HepG2 (cell line): ENCODE measurements around the gene NME9. TPM values are rescaled to one million over a fixed set of nuclear protein-coding genes. Genes with fewer than 3 reads are reported as not detected.

Source experiments
- ATAC-seq: fragments of 200-7000 bp; cut with Tn5 transposase; 3 replicates; pipeline ENCODE4 v1.9.1; 2020; ENCODE audit warnings: mild to moderate bottlenecking, moderate library complexity
- BruUV-seq: library from RNA; stranded (reverse); fragments of 400-500 nt; replicated peaks from 2 replicates; lab custom pipeline; 2021; lab: Mats Ljungman, UMichigan
- CTCF ChIA-PET: fragments of 300-600 bp; formaldehyde crosslinking; extraction: SDS; loops from one replicate; lab custom pipeline; 2021; ENCODE audit warnings: low total read pairs, inconsistent platforms, low intra/inter-chr PET ratio; lab: Yijun Ruan, JAX
- POLR2A ChIA-PET: fragments of 350-600 bp; sonication (Branson Sonifier 250); formaldehyde crosslinking; loops from one replicate; lab custom pipeline; 2020; ENCODE audit warnings: antibody characterized with exemption, inconsistent platforms; lab: Yijun Ruan, JAX
- DNase-seq: peaks from one replicate; pipeline ENCODE4 v3.0.0-alpha.2; 2015; ENCODE audit warnings: low spot score
- FAIRE-seq: peaks from 3 replicates; lab custom pipeline; 2011; peaks lifted over from hg19 to GRCh38; lab: Jason Lieb, UNC
- H2AFZ ChIP-seq: one replicate; pipeline ENCODE4 v1.6.1; 2011; ENCODE audit warnings: low read length, inconsistent platforms
- H3K27ac ChIP-seq: fragments of 300-600 bp; 3 replicates; pipeline ENCODE4 v1.8.0; 2011; ENCODE audit warnings: mixed run types, mild to moderate bottlenecking, mixed read lengths, low read length, inconsistent platforms; ENCODE audit not compliant: insufficient read depth; ENCODE audit errors: extremely low read length
- H3K27me3 ChIP-seq, 2 experiments: fragments of 200-600 bp in 1 of 2; 2 replicates in 1 of 2; 3 replicates in 1 of 2; pipeline versions ENCODE4 v1.6.0 to v1.8.0; 2011; ENCODE audit warnings: low read length in 2 of 2, mild to moderate bottlenecking in 2 of 2, moderate library complexity in 2 of 2, inconsistent platforms in 1 of 2; ENCODE audit not compliant: insufficient read depth in 2 of 2, control insufficient read depth in 1 of 2
- H3K36me3 ChIP-seq, 2 experiments: fragments of 200-600 bp in 1 of 2; replicated peaks in 1 of 2; 2 replicates in 1 of 2; 3 replicates in 1 of 2; pipeline versions ENCODE4 v1.5.1 to v1.8.0; 2011; ENCODE audit warnings: low read length in 2 of 2, inconsistent platforms in 1 of 2; ENCODE audit not compliant: insufficient read depth in 2 of 2, control insufficient read depth in 1 of 2
- H3K4me1 ChIP-seq: 2 replicates; pipeline ENCODE4 v1.5.1; 2012; ENCODE audit warnings: low read length, inconsistent platforms; ENCODE audit not compliant: insufficient read depth
- H3K4me2 ChIP-seq: 2 replicates; pipeline ENCODE4 v1.6.0; 2011; ENCODE audit warnings: low read depth, low read length, inconsistent platforms
- H3K4me3 ChIP-seq, 3 experiments: fragments of 200-600 bp in 1 of 3; sonication (generic), shearing (Covaris generic) in 1 of 3; replicated peaks in 1 of 3; 2 replicates each; pipeline ENCODE4 v1.5.1; 2011 to 2016; ENCODE audit warnings: low read length in 3 of 3, inconsistent platforms in 2 of 3, low read depth in 2 of 3, mild to moderate bottlenecking in 2 of 3, control low read depth in 1 of 3, mixed read lengths in 1 of 3; ENCODE audit not compliant: insufficient read depth in 1 of 3
- H3K79me2 ChIP-seq: one replicate; pipeline ENCODE4 v1.6.1; 2011; ENCODE audit warnings: low read length, inconsistent platforms; ENCODE audit not compliant: insufficient read depth
- H3K9ac ChIP-seq: 2 replicates; pipeline ENCODE4 v1.6.0; 2011; ENCODE audit warnings: mild to moderate bottlenecking, low read depth, low read length, inconsistent platforms; ENCODE audit not compliant: insufficient read depth
- H3K9me3 ChIP-seq: 2 replicates; pipeline ENCODE4 v1.5.1; 2012; ENCODE audit warnings: mild to moderate bottlenecking, low read length
- H4K20me1 ChIP-seq: 2 replicates; pipeline ENCODE4 v1.6.0; 2011; ENCODE audit warnings: inconsistent platforms, mild to moderate bottlenecking, low read length, moderate library complexity; ENCODE audit not compliant: insufficient read depth
- AHR ChIP-seq: IDR thresholded peaks from 2 replicates; pipeline ENCODE4 v1.6.1; 2018; ENCODE audit warnings: missing genetic modification reagents, missing compliant biosample characterization
- BRF2 ChIP-seq: sonication (generic); formaldehyde crosslinking; IDR thresholded peaks from 2 replicates; pipeline ENCODE4 v1.8.1; 2022; ENCODE audit warnings: mild to moderate bottlenecking, missing genetic modification reagents
- FIP1L1 ChIP-seq: fragments of 200-400 bp; formaldehyde crosslinking; IDR thresholded peaks from 2 replicates; pipeline ENCODE4 v1.6.1; 2018; ENCODE audit warnings: low read depth, mild to moderate bottlenecking, low read length, moderate library complexity, borderline replicate concordance; ENCODE audit not compliant: insufficient read depth
- MED13 ChIP-seq: sonication (generic); formaldehyde crosslinking; IDR thresholded peaks from 2 replicates; pipeline ENCODE4 v1.5.0; 2020; ENCODE audit warnings: missing genetic modification reagents
- MNT ChIP-seq: fragments of 450-650 bp; IDR thresholded peaks from 2 replicates; pipeline ENCODE4 v1.6.1; 2016
- MYC ChIP-seq: sonication (generic); formaldehyde crosslinking; IDR thresholded peaks from 2 replicates; pipeline ENCODE4 v1.9.0; 2021; ENCODE audit warnings: missing genetic modification reagents, borderline replicate concordance
- NAIF1 ChIP-seq: sonication (generic); formaldehyde crosslinking; IDR thresholded peaks from 2 replicates; pipeline ENCODE4 v1.5.0; 2020; ENCODE audit warnings: mild to moderate bottlenecking, missing genetic modification reagents, borderline replicate concordance
- SMYD3 ChIP-seq: sonication (generic); formaldehyde crosslinking; IDR thresholded peaks from 2 replicates; pipeline ENCODE4 v1.8.1; 2023; ENCODE audit warnings: mild to moderate bottlenecking, missing genetic modification reagents
- SRSF9 ChIP-seq: fragments of 200-400 bp; formaldehyde crosslinking; IDR thresholded peaks from 2 replicates; pipeline ENCODE4 v1.6.1; 2018; ENCODE audit warnings: borderline replicate concordance, mild to moderate bottlenecking, low read depth, low read length; ENCODE audit not compliant: insufficient read depth, poor library complexity, severe bottlenecking
- U2AF2 ChIP-seq: fragments of 200-400 bp; formaldehyde crosslinking; IDR thresholded peaks from 2 replicates; pipeline ENCODE4 v1.6.1; 2017; ENCODE audit warnings: low read depth, mild to moderate bottlenecking, low read length
- ZBTB21 ChIP-seq: sonication (generic); formaldehyde crosslinking; IDR thresholded peaks from 2 replicates; pipeline ENCODE4 v1.4.0; 2020; ENCODE audit warnings: missing genetic modification reagents
- ZMAT3 ChIP-seq: sonication (generic); formaldehyde crosslinking; conservative IDR thresholded peaks from 2 replicates; pipeline ENCODE4 v1.7.0; 2021; ENCODE audit warnings: missing genetic modification reagents
- ZNF205 ChIP-seq: IDR thresholded peaks from 2 replicates; pipeline ENCODE4 v1.6.1; 2018; ENCODE audit warnings: missing biosample characterization, missing genetic modification reagents
- ZNF646 ChIP-seq: sonication (generic); formaldehyde crosslinking; IDR thresholded peaks from 2 replicates; pipeline ENCODE4 v1.9.0; 2021; ENCODE audit warnings: mild to moderate bottlenecking, missing genetic modification reagents
- WGBS: methylation state at CpG from one replicate; pipeline ENCODE4 v1.1.6; 2017; ENCODE audit warnings: low lambda C conversion rate; 5-methylcytosine and 5-hydroxymethylcytosine counted together
- in situ Hi-C: cut with HindIII; loops from 2 replicates; pipeline ENCODE4 v1.10.0; 2017; ENCODE audit warnings: low pct_unique_long_range_greater_than_20kb; ENCODE audit not compliant: extremely low pct_ligation_motif_present
- intact Hi-C: fragments of 100-400 bp; cut with micrococcal nuclease; formaldehyde crosslinking; loops from one replicate; pipeline ENCODE4 v1.10.0; 2022; ENCODE audit not compliant: unreplicated experiment
- polyA plus RNA-seq, 8 experiments: library from polyadenylated mRNA; depleted of rRNA in 3 of 8; stranded (reverse) in 7 of 8; unstranded in 1 of 8; fragments of >200 nt; fragmentation: Illumina TruSeq in 4 of 8; extraction: Trizol in 4 of 8; gene quantifications; 2 replicates each; pipeline versions ENCODE4 v1.2.1 to v1.2.3, GENCODE V29; 2011 to 2016; ENCODE audit warnings: low read depth in 4 of 8, missing spikeins in 1 of 8, mixed read lengths in 1 of 8; ENCODE audit not compliant: insufficient read depth in 1 of 8
- total RNA-seq, 5 experiments: library from RNA; depleted of rRNA; stranded (reverse); fragments of >200 nt; fragmentation: Illumina TruSeq; extraction: Trizol; gene quantifications; 2 replicates each; pipeline ENCODE4 v1.2.3, GENCODE V29; 2016; ENCODE audit warnings: low read depth in 1 of 5

Gene NME9
- total and polyA plus RNA-seq, 2 of the 13 experiments (the other 11 are each of a cell fraction or from before 2014, with no cell fraction given) = not detected

- TF ChIP-seq ZNF646 (CRISPR knock-in tag) (no peak), AHR (CRISPR knock-in tag) (no peak), ZMAT3 (CRISPR knock-in tag) (no peak), MED13 (no peak), SRSF9 (no peak)
Measured at GRCh38 chr3:138296639-138297038, 33.0 kb downstream of the NME9 start (continued).

DNA sequence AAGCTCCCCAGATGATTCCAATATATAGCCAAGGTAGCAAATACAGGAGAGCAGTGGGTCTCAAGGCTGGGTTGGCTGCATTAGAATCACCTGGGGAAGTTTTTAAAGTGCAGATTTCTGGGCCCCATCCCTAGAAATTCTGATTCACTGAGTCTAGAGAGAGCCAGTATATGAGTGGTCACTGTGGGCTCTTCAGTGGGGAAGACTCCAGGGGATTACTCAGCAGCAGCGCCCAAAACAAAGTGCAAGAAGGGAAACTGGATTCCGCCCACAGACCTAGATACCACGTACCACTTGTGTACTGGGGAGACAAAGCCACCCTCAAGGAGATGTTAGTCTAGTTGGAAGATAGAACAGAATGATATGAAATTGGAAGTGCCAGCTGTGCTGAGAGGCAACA lies 40.0 kb downstream of the NME9 start:
- Histone ChIP-seq H3K4me2 (no peak overlapping the region), H3K9ac (no peak overlapping the region), H4K20me1 (no peaks in the 10 kb centered on the region), H3K36me3 (peaks cover 13 to 55% of the 10 kb centered on the region in 2 experiments; a peak in 4 of 5 replicates), H3K4me3 (no peak overlapping the region), H3K27me3 (no peaks in the 10 kb centered on the region), H3K27ac (no peak overlapping the region), H2AFZ (no peak overlapping the region), H3K9me3 (no peaks in the 10 kb centered on the region), H3K79me2 (no peaks in the 10 kb centered on the region), H3K4me1 (no peaks in the 10 kb centered on the region)
- WGBS = 98% methylated on average over 3 of the region's 3 CpGs
- in situ Hi-C loops (no loop called here), intact Hi-C loops (no loop called here)
- FAIRE-seq (no peak), ATAC-seq (no peak), DNase-seq (no peak)
- BruUV-seq = no TSS peak
- CTCF ChIA-PET = no interaction called here
- POLR2A ChIA-PET = no interaction called here
- TF ChIP-seq FIP1L1 (no peak), MNT (no peak), SMYD3 (CRISPR knock-in tag) (no peak), MYC (CRISPR knock-in tag) (no peak), NAIF1 (CRISPR knock-in tag) (no peak), ZBTB21 (CRISPR knock-in tag) (no peak), BRF2 (CRISPR knock-in tag) (no peak), U2AF2 (no peak), ZNF205 (CRISPR knock-in tag) (no peak)
